ENCODE data around the gene WNT7A.

WNT7A gene

GRCh38 chr3:13815088-13815683, 64.7 kb downstream of the WNT7A start:
- TF ChIP-seq, protein P1, sequence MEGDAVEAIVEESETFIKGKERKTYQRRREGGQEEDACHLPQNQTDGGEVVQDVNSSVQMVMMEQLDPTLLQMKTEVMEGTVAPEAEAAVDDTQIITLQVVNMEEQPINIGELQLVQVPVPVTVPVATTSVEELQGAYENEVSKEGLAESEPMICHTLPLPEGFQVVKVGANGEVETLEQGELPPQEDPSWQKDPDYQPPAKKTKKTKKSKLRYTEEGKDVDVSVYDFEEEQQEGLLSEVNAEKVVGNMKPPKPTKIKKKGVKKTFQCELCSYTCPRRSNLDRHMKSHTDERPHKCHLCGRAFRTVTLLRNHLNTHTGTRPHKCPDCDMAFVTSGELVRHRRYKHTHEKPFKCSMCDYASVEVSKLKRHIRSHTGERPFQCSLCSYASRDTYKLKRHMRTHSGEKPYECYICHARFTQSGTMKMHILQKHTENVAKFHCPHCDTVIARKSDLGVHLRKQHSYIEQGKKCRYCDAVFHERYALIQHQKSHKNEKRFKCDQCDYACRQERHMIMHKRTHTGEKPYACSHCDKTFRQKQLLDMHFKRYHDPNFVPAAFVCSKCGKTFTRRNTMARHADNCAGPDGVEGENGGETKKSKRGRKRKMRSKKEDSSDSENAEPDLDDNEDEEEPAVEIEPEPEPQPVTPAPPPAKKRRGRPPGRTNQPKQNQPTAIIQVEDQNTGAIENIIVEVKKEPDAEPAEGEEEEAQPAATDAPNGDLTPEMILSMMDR (IDR thresholded peaks at IDR 0.05; ENCODE audit: control insufficient read depth, extremely low read depth, insufficient read depth) = no peak
- H3K4me3 ChIP-seq (ENCODE audit: low read depth, low read length) = no peak overlapping the region
- DNase-seq (ENCODE audit: low read depth) = no peak

DNA sequence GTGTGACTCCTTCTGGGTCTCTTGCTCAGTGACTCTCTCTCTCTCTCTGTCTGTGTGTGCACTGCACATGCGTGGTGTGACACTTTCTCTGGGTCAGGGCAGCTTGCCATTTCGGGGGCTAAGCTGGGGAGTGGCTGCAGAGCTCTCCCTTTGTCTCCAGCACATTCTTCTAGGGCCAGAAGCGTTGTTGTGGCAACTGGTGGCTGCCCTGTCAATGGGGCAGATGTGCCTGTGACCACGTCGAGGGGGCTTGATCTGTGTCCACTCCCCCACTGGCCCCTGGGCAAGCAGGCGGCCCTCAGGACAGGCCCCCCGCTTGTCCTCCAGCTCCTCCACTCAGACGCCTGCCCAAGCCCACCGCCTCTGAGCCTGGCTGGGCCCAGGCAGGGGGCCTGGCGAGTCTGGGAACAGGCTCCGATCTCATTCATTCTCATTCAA, 67.8 kb downstream of the WNT7A start:
- TF ChIP-seq, protein P1 (IDR thresholded peaks at IDR 0.05; ENCODE audit: control insufficient read depth, extremely low read depth, insufficient read depth) = no peak
- no peak for DNase-seq (ENCODE audit: low read depth)
- H3K4me3 ChIP-seq (ENCODE audit: low read depth, low read length) = no peak overlapping the region

DNA sequence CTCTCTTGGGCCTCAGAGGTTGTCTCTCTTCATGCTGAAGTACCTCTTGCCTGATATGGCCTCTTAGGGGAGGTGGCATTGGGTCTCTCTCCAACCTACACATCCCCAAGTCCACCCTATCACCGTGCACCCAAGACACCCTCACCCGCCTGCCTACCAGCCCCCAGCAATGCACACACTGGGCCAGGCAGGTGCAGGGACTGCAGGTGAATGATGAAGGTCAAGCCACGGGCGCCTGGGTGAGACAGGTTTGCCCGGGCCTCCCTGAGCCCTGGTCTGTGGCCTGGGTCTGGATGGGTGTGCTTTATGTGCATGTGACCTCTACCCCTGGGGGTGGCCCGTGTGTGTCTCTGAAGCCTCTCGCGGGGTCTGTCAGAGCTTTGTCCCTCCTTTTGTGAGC, 68.3 kb downstream of the WNT7A start:
- TF ChIP-seq, protein P1 (IDR thresholded peaks at IDR 0.05; ENCODE audit: control insufficient read depth, extremely low read depth, insufficient read depth) = no peak
- DNase-seq (ENCODE audit: low read depth) = no peak

DNA sequence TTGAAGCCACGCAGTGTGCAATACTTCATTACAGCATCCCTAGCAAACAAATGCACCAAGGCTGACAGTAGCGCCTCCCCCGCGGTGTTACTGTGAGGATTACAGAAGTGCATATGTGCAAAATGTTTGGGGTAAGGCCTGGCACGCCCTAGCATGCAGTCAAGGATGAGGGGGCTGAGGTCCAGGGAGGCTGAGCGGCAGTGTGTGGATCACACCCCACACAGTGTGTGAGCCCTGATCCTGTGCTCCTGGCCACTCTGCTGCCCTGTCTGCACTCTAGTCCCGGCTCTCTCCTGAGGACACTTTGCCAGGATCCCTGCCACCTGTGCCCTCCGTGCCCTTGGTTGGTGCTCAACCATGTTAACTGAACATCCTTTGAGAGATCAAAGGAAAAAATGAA, 71.3 kb downstream of the WNT7A start:
- TF ChIP-seq, protein P1 (IDR thresholded peaks at IDR 0.05; ENCODE audit: control insufficient read depth, extremely low read depth, insufficient read depth) = no peak
- DNase-seq (ENCODE audit: low read depth) = no peak
- no peak overlapping the region for H3K4me3 ChIP-seq (ENCODE audit: low read depth, low read length)

More for the DNA sequence above, 68.3 kb downstream of the WNT7A start:
- H3K4me3 ChIP-seq (ENCODE audit: low read depth, low read length) = no peak overlapping the region

DNA sequence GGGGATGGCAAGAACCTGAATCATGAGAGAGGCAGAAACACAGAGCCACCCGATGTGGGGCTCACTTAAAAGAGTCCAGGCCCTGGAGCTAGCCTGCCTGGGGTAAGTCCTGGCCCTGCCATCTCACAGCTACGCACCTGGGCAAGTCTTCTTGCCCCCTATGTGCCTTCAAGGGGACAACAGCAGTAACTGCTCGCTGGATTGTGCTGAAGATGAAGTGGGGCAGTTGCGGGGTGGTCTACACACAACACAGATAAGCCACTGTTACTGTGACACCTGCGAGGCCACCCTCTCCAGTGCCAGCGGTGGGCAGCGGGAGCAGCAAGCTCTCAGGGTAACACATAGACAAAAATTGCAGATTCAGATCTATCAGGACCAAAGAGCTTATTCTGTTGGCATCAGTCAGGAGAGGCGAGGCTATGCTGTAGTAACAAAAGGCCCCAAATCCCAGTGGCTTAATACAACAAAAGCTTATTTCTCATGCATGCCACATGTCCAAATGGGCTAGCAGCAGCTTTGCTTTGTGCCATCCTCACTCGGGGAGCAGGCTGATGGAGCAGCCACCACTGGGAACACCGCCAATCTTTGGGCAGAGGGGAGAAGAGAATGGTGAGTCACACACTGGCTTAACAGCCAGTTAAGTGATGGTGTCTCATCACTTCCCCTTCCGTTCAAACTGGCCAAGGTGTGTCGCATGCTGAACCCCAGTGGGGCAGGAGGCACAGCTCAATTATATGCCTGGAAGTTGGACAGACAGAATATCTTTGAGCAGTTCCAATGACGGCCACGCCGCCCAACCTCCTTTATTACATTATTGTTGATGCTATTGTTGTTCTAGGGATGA, 78.3 kb downstream of the WNT7A start:
- no peak for DNase-seq (ENCODE audit: low read depth)
- H3K4me3 ChIP-seq (ENCODE audit: low read depth, low read length) = no peak overlapping the region
- TF ChIP-seq, protein P1 (IDR thresholded peaks at IDR 0.05; ENCODE audit: control insufficient read depth, extremely low read depth, insufficient read depth) = no peak

GRCh38 chr3:13800064-13800463, 79.8 kb downstream of the WNT7A start:
- DNase-seq (ENCODE audit: low read depth) = no peak
- H3K4me3 ChIP-seq (ENCODE audit: low read depth, low read length) = no peak overlapping the region
- TF ChIP-seq, protein P1 (IDR thresholded peaks at IDR 0.05; ENCODE audit: control insufficient read depth, extremely low read depth, insufficient read depth) = no peak
